Gastrocnemius medialis (tissue), 4 donors: ENCODE results near the gene PATL2.

Source experiments
- CTCF ChIP-seq, 5 experiments: fragments of 450-650 bp in 3 of 5; fragments of 200-600 bp in 2 of 5; sonication (generic) in 2 of 5; IDR thresholded peaks in 4 of 5; conservative IDR thresholded peaks in 1 of 5; 1 replicate in 4 of 5; 2 replicates in 1 of 5; pipeline ENCODE4 v1.5.1; 2016 to 2019; ENCODE audit warnings: antibody characterized with exemption in 5 of 5, mild to moderate bottlenecking in 3 of 5, moderate library complexity in 3 of 5
- POLR2A ChIP-seq, 2 donors: fragments of 450-650 bp; IDR thresholded peaks; one replicate each; pipeline ENCODE4 v1.6.1; 2017; ENCODE audit warnings: antibody characterized with exemption in 2 of 2, mild to moderate bottlenecking in 2 of 2, moderate library complexity in 2 of 2

DNA sequence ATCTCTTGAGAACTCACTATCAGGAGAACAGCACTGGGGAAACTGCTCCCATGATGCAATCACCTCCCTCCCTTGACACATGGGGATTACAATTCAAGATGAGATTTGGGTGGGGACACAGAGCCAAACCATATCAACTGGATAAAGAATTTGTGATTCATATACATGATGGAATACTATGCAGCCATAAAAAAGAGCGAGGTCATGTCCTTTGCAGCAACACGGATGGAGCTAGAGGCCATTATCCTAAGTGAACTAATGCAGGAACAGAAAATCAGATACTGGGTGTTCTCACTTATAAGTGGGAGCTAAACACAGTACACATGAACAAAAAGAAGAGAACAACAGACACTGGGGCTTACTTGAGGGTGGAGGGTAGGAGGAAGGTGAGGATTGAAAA is 64.7 kb downstream of the PATL2 start:
- TF ChIP-seq CTCF (IDR thresholded peaks at IDR 0.05 in 4 of 5, conservative IDR thresholded peaks at IDR 0.05 in 1 of 5) (no peak), POLR2A (IDR thresholded peaks at IDR 0.05) (no peak)
